Suppressor macrophage treated with lipopolysaccharide for 4 hours (primary cell): ENCODE measurements around the gene ASB9.
"Not testable (repeated sequence)": the region's sequence is repeated elsewhere in the genome, so short reads cannot be mapped to it uniquely, and the experiment has no call there.

Experiments
- DNase-seq: peaks from one replicate; pipeline ENCODE4 v3.0.0-alpha.2; 2020

ASB9 gene

GRCh38 chrX:15240414-15240813 is 29.5 kb downstream of the ASB9 start:
- DNase-seq: no peak

GRCh38 chrX:15236146-15236545 is 33.7 kb downstream of the ASB9 start:
- DNase-seq: no peak

GRCh38 chrX:15235001-15235400 is 34.9 kb downstream of the ASB9 start:
- no peak for DNase-seq

- no peak for DNase-seq
These were observed 36.4 kb downstream of the ASB9 start for GRCh38 chrX:15233416-15234015.

- no peak for DNase-seq
These were observed 45.1 kb downstream of the ASB9 start for GRCh38 chrX:15224747-15225146.

GRCh38 chrX:15221321-15221720 is 48.6 kb downstream of the ASB9 start:
- DNase-seq: no peak

GRCh38 chrX:15217161-15217560 is 52.7 kb downstream of the ASB9 start:
- DNase-seq: no peak

GRCh38 chrX:15216280-15216679 is 53.6 kb downstream of the ASB9 start:
- no peak for DNase-seq

GRCh38 chrX:15215366-15215765 is 54.5 kb downstream of the ASB9 start:
- DNase-seq: no peak

GRCh38 chrX:15214588-15214987 is 55.3 kb downstream of the ASB9 start:
- DNase-seq: no peak

- no peak for DNase-seq
These were observed 60.8 kb downstream of the ASB9 start for GRCh38 chrX:15209096-15209495.

- DNase-seq: no peak
These were observed 61.9 kb downstream of the ASB9 start for GRCh38 chrX:15207994-15208393.

- DNase-seq: no peak
These were observed 62.5 kb downstream of the ASB9 start for GRCh38 chrX:15207384-15207783.

GRCh38 chrX:15206306-15206705 is 63.6 kb downstream of the ASB9 start:
- no peak for DNase-seq

- no peak for DNase-seq
These were observed 65.6 kb downstream of the ASB9 start for GRCh38 chrX:15204130-15204751.

GRCh38 chrX:15203694-15204093 is 66.2 kb downstream of the ASB9 start:
- DNase-seq: no peak

- DNase-seq: peak; percentile 1
These were observed 67.3 kb downstream of the ASB9 start for GRCh38 chrX:15202454-15203177.

GRCh38 chrX:15200871-15201270 is 69.0 kb downstream of the ASB9 start:
- DNase-seq: no peak

GRCh38 chrX:15198608-15199202 is 71.2 kb downstream of the ASB9 start:
- not testable (repeated sequence) for DNase-seq

GRCh38 chrX:15194146-15194545 is 75.7 kb downstream of the ASB9 start:
- no peak for DNase-seq
